ENCODE data around the gene PCSK4. TPM values are rescaled to one million over a fixed set of nuclear protein-coding genes. Genes with fewer than 3 reads are reported as not detected.
A peak's percentile ranks its signal among the peaks of the same experiment; 100 is the strongest.
"Not testable (repeated sequence)": the region's sequence is repeated elsewhere in the genome, so short reads cannot be mapped to it uniquely, and the experiment has no call there.

PCSK4 gene
- total RNA-seq, 5 donors from 2014 or later (not counting 1 experiment from before 2014, with no cell fraction given): 5.2 to 9.8 (median 5.6) TPM

DNA sequence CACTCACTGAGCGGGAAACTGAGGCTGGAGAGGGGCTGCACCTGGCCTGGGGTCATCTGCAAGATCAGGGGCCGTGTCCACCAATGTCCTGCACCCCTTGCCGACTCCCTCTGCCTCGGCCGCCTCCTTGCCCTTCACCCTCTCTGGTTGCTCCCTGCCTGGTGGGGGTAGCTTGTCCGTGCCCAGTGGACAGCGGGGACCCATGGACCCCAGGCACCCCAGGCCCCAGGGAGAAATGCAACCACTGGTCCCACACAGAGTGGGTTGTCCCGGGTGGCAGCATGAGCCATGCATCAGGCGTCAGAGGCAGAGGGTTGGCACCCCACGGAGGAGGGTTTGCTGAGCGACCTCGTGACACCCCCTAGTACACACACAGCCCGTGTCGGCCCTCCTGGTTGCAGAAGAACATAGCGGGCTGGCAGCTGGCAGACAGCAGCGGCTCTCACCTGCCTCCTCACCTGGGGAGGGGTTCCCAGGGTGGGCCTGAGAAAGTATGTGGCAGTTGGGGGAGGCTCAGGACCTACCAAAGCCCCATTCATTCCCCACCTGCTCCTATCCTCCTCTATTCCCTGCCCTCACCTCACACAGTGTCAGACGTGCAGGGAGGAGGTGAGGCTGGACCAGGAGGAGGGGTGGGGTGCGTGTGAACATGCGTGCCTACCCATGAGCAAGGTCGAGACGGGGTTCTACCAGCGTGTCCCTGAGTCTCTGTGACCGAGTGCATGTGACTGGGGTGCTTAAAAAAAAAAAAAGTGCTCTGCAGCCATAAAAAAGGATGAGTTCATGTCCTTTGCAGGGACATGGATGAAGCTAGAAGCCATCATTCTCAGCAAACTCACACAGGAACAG is 14.0 kb upstream of the PCSK4 start:
- ATAC-seq (replicated peaks in 1 of 4) (no peak), DNase-seq (no peak)
- Histone ChIP-seq H3K27ac (ENCODE audit: low read length) (no peak overlapping the region), H3K4me3 (ENCODE audit: control insufficient read depth in 1 of 2, extremely low read depth in 1 of 2, low read length in 1 of 2) (no peak overlapping the region), H3K27me3 (replicated peaks in 1 of 2; ENCODE audit: control insufficient read depth in 2 of 2, extremely low read depth in 1 of 2, insufficient read depth in 2 of 2, low read length in 1 of 2) (peaks cover 0 to 61% of the 10 kb centered on the region in 2 experiments), H3K4me1 (ENCODE audit: control insufficient read depth in 1 of 2, extremely low read depth in 1 of 2, insufficient read depth in 2 of 2, low read length in 2 of 2) (peaks cover 0 to 32% of the 10 kb centered on the region in 2 experiments), H3K9me3 (no peaks in the 10 kb centered on the region), H3K36me3 (ENCODE audit: control insufficient read depth in 2 of 2, extremely low read depth in 1 of 2, insufficient read depth in 1 of 2, low read length in 1 of 2) (no peaks in the 10 kb centered on the region)
- H3K9me3 Mint-ChIP-seq: no peaks in the 10 kb centered on the region
- H3K27me3 Mint-ChIP-seq: peaks cover 3 to 6% of the 10 kb centered on the region in 2 donors
- ChIA-PET CTCF (interaction anchor here in 1 of 2 donors (0.6 kb wide), 1 partner anchor 49 kb away, joined by 5 read pairs; no protein-coding TSS in a partner anchor), POLR2A (no interaction called here)
- 66% methylated on average over 16 of the region's 23 CpGs for WGBS (ENCODE audit: insufficient coverage)
- peak overlapping the region in 1 of 3 donors; percentile 31 for H3K4me3 Mint-ChIP-seq
- no peak overlapping the region for H3K27ac Mint-ChIP-seq
- no peaks in the 10 kb centered on the region for H3K36me3 Mint-ChIP-seq
- H3K4me1 Mint-ChIP-seq: peaks cover 11 to 20% (median 19%) of the 10 kb centered on the region in 3 donors

DNA sequence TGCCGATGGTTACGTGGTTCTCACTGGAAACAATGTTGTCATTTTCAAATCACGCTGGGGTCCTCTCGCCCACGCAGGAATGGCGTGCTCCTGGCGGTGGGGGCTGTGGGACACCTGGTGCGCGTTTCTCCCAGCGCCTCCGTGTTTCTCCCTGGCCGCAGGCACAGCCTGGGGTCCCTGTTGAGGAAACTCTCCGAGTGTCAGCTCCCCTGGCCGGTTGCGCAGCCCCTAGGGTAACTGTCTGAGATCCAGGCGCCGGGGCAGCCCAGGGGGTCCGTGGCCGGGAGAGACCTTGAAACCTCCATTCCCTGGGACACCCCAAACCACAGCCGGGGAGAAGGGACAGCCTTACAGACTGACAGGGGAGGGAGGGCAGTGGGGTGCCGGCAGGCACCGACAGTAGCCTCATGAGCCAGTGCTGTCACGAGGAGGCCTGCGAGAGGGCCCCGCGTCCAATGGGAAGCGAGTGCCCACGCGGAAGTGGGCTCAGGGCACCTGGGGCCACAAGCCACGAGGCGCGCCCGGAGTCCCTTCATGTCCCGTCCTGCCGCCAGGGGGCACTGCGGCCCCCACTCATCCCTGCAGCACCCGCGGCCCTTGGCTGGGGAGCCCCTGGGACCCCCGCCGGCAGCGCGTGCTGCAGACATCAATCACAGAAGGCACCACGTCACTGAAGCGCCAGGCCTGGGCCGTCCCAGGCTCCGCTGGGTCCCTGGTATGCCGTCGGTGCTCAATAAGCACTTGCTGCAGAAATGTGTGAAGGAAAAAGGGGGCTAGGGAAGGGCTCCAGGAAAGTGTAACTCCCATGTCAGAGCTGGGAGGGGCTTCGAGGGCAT is 13.2 kb upstream of the PCSK4 start:
- Histone ChIP-seq H3K36me3 (ENCODE audit: control insufficient read depth in 2 of 2, extremely low read depth in 1 of 2, insufficient read depth in 1 of 2, low read length in 1 of 2) (no peaks in the 10 kb centered on the region), H3K27me3 (replicated peaks in 1 of 2; ENCODE audit: control insufficient read depth in 2 of 2, extremely low read depth in 1 of 2, insufficient read depth in 2 of 2, low read length in 1 of 2) (peaks cover 0 to 56% of the 10 kb centered on the region in 2 experiments), H3K4me3 (ENCODE audit: control insufficient read depth in 1 of 2, extremely low read depth in 1 of 2, low read length in 1 of 2) (no peak overlapping the region), H3K27ac (ENCODE audit: low read length) (no peak overlapping the region), H3K4me1 (ENCODE audit: control insufficient read depth in 1 of 2, extremely low read depth in 1 of 2, insufficient read depth in 2 of 2, low read length in 2 of 2) (peaks cover 0 to 28% of the 10 kb centered on the region in 2 experiments), H3K9me3 (no peaks in the 10 kb centered on the region)
- POLR2A ChIA-PET: no interaction called here
- ATAC-seq (replicated peaks in 1 of 4): peak in 3 of 4 experiments; percentile 11 to 33 (median 29)
- peak in 29 of 35 experiments; percentile 26 to 76 (median 51) for DNase-seq
- Mint-ChIP-seq H3K4me3 (peak overlapping the region in 1 of 3 donors; percentile 31), H3K9me3 (no peaks in the 10 kb centered on the region), H3K36me3 (no peaks in the 10 kb centered on the region), H3K27ac (no peak overlapping the region), H3K27me3 (peaks cover 3 to 6% of the 10 kb centered on the region in 2 donors), H3K4me1 (peaks cover 11 to 16% (median 14%) of the 10 kb centered on the region in 3 donors)
- CTCF ChIA-PET: no interaction called here
- WGBS (ENCODE audit: insufficient coverage): 10% methylated on average over 44 of the region's 49 CpGs

DNA sequence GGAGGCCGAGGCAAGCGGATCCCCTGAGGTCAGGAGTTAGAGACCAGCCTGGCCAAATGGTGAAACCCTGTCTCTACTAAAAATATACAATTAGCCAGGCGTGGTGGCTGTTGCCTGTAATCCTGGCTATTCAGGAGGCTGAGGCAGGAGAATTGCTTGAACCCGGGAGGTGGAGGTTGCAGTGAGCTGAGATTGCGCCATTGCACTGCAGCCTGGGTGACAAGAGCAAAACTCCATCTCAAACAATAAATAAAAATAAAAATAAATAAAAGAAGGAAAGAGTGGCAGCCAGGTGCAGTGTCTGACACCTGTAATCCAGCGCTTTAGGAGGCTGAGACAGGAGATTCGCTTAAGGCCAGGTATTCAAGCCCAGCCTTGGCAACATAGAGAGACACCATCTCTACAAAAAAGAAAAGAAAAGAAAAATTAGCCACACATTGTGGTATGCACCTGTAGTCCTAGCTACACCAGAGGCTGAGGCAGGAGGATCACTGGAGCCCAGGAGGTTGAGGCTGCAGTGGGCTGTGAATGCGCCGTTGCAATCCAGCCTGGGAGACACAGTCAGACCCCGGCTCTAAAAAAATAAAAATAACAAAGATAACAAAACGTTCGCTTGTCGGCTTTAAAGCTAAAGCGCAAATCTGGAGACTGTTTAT is 12.4 kb upstream of the PCSK4 start:
- POLR2A ChIA-PET: no interaction called here
- H3K36me3 Mint-ChIP-seq: no peaks in the 10 kb centered on the region
- no peak overlapping the region for H3K27ac Mint-ChIP-seq
- Histone ChIP-seq H3K4me3 (ENCODE audit: control insufficient read depth in 1 of 2, extremely low read depth in 1 of 2, low read length in 1 of 2) (no peak overlapping the region), H3K4me1 (ENCODE audit: control insufficient read depth in 1 of 2, extremely low read depth in 1 of 2, insufficient read depth in 2 of 2, low read length in 2 of 2) (peaks cover 0 to 21% of the 10 kb centered on the region in 2 experiments), H3K27me3 (replicated peaks in 1 of 2; ENCODE audit: control insufficient read depth in 2 of 2, extremely low read depth in 1 of 2, insufficient read depth in 2 of 2, low read length in 1 of 2) (peaks cover 0 to 57% of the 10 kb centered on the region in 2 experiments), H3K36me3 (ENCODE audit: control insufficient read depth in 2 of 2, extremely low read depth in 1 of 2, insufficient read depth in 1 of 2, low read length in 1 of 2) (no peaks in the 10 kb centered on the region), H3K27ac (ENCODE audit: low read length) (no peak overlapping the region), H3K9me3 (no peaks in the 10 kb centered on the region)
- WGBS (ENCODE audit: insufficient coverage): 52% methylated on average over 6 of the region's 14 CpGs
- H3K4me3 Mint-ChIP-seq: peak overlapping the region in 1 of 3 donors; percentile 31
- CTCF ChIA-PET: no interaction called here
- no peaks in the 10 kb centered on the region for H3K9me3 Mint-ChIP-seq
- no peak for ATAC-seq (replicated peaks in 1 of 4)
- H3K4me1 Mint-ChIP-seq: peaks cover 7 to 12% (median 9%) of the 10 kb centered on the region in 3 donors
- peaks cover 3 to 7% of the 10 kb centered on the region in 2 donors for H3K27me3 Mint-ChIP-seq
- no peak for DNase-seq

DNA sequence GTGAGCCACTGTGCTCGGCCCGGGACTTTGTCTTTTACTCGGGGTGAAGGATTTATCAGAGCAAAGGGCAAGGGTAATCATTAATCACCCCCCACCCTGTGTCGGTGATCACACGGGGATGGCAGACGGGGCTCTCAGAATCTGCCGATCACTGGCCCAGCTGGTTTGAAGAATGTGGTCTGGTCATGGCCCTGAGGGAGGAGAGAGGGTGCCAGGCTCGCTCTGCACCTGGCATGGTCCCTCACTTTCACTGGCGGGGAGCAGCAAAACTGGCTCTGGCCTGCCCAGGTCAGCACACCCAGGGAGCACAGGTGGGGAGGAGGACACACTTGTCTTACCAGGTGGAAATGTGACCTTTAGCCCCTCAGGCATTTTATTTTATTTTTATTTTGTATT is 11.0 kb upstream of the PCSK4 start:
- DNase-seq (no peak), ATAC-seq (replicated peaks in 1 of 4) (no peak)
- Mint-ChIP-seq H3K9me3 (no peaks in the 10 kb centered on the region), H3K27ac (no peak overlapping the region), H3K36me3 (no peaks in the 10 kb centered on the region), H3K27me3 (peaks cover 3 to 7% of the 10 kb centered on the region in 2 donors), H3K4me3 (no peak overlapping the region), H3K4me1 (peaks cover 1 to 9% (median 7%) of the 10 kb centered on the region in 3 donors)
- 100% methylated on average over 1 of the region's 9 CpGs for WGBS (ENCODE audit: insufficient coverage)
- no peaks in the 10 kb centered on the region for H3K9me3 ChIP-seq
- H3K27me3 ChIP-seq (replicated peaks in 1 of 2; ENCODE audit: control insufficient read depth in 2 of 2, extremely low read depth in 1 of 2, insufficient read depth in 2 of 2, low read length in 1 of 2): peaks cover 0 to 54% of the 10 kb centered on the region in 2 experiments
- H3K36me3 ChIP-seq (ENCODE audit: control insufficient read depth in 2 of 2, extremely low read depth in 1 of 2, insufficient read depth in 1 of 2, low read length in 1 of 2): no peaks in the 10 kb centered on the region
- POLR2A ChIA-PET: interaction anchor here in 1 of 2 donors (0.7 kb wide), 1 partner anchor 12 kb away, joined by 3 read pairs; no protein-coding TSS in a partner anchor
- CTCF ChIA-PET: no interaction called here
- no peak overlapping the region for H3K27ac ChIP-seq (ENCODE audit: low read length)
- H3K4me3 ChIP-seq (ENCODE audit: control insufficient read depth in 1 of 2, extremely low read depth in 1 of 2, low read length in 1 of 2): no peak overlapping the region
- H3K4me1 ChIP-seq (ENCODE audit: control insufficient read depth in 1 of 2, extremely low read depth in 1 of 2, insufficient read depth in 2 of 2, low read length in 2 of 2): peaks cover 0 to 12% of the 10 kb centered on the region in 2 experiments

DNA sequence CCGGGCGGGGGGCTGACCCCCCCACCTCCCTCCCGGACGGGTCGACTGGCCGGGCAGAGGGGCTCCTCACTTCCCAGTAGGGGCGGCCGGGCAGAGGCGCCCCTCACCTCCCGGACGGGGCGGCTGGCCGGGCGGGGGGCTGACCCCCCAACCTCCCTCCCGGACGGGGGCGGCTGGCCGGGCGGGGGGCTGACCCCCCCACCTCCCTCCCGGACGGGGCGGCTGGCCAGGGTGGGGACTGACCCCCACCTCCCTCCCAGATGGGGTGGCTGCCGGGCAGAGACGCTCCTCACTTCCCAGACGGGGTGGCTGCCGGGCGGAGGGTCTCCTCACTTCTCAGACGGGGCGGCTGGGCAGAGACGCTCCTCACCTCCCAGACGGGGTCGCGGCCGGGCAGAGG is 9.1 kb upstream of the PCSK4 start:
- Histone ChIP-seq H3K4me1 (ENCODE audit: control insufficient read depth in 1 of 2, extremely low read depth in 1 of 2, insufficient read depth in 2 of 2, low read length in 2 of 2) (peaks cover 0 to 12% of the 10 kb centered on the region in 2 experiments), H3K27me3 (replicated peaks in 1 of 2; ENCODE audit: control insufficient read depth in 2 of 2, extremely low read depth in 1 of 2, insufficient read depth in 2 of 2, low read length in 1 of 2) (peaks cover 0 to 40% of the 10 kb centered on the region in 2 experiments)
- POLR2A ChIA-PET; CTCF ChIA-PET; H3K4me3 Mint-ChIP-seq; H3K9me3 Mint-ChIP-seq; DNase-seq; H3K4me3 ChIP-seq (ENCODE audit: control insufficient read depth in 1 of 2, extremely low read depth in 1 of 2, low read length in 1 of 2); H3K4me1 Mint-ChIP-seq; ATAC-seq (replicated peaks in 1 of 4); H3K27ac Mint-ChIP-seq; H3K27ac ChIP-seq (ENCODE audit: low read length); H3K36me3 ChIP-seq (ENCODE audit: control insufficient read depth in 2 of 2, extremely low read depth in 1 of 2, insufficient read depth in 1 of 2, low read length in 1 of 2); H3K27me3 Mint-ChIP-seq; H3K9me3 ChIP-seq; H3K36me3 Mint-ChIP-seq: not testable (repeated sequence)
- WGBS (ENCODE audit: insufficient coverage): no CpG with 5 or more reads among the region's 34 CpGs
